Skin of body (tissue), 2 donors: ENCODE measurements around the gene GPX4. TPM values are rescaled to one million over a fixed set of nuclear protein-coding genes. Genes with fewer than 3 reads are reported as not detected.
A peak's percentile ranks its signal among the peaks of the same experiment; 100 is the strongest.

Experiments
- DNase-seq: peaks from one replicate; lab custom pipeline; 2025; lab: John Stamatoyannopoulos, UW
- total RNA-seq: library from RNA; depleted of rRNA; stranded (reverse); fragments of >200 nt; gene quantifications from one replicate; pipeline ENCODE4 v1.2.3, GENCODE V29; 2014

GPX4 gene
- total RNA-seq, 1 donor from 2014 or later: 105 TPM

DNA sequence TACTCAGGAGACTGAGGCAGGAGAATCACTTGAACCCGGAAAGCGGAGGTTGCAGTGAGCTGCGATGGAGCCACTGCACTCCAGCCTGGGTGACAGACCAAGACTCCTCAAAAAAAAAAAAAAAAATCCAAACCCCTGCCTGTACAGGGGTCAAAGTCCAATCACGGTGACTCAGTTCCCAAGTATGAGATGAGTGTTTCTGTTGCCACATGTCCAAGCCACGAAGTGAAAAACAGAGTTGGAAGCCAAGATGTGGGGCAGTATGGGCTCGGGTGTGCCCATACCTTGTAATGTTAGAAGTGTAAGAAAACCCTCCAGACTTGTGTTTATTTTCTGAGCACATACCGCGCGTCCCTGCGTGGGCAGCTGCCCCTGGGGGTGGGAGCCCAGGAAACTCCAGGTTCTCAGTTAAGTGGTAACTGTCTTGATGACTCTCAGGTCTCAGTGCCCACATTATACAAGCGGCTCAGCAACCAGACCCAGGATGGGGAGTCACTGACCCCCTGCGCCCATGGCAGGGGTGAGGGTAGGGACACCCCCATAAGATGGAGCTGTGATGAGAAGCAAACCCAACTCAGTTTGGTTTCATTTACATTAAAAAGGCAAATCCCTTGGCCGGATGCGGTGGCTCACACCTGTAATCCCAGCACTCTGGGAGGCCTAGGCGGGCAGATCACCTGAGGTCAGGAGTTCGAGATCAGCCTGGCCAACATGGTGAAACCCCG is 1.2 kb upstream of the GPX4 start:
- DNase-seq: no peak

- DNase-seq: no peak
These were observed 574 bp upstream of the GPX4 start for GRCh38 chr19:1103132-1103707.

DNA sequence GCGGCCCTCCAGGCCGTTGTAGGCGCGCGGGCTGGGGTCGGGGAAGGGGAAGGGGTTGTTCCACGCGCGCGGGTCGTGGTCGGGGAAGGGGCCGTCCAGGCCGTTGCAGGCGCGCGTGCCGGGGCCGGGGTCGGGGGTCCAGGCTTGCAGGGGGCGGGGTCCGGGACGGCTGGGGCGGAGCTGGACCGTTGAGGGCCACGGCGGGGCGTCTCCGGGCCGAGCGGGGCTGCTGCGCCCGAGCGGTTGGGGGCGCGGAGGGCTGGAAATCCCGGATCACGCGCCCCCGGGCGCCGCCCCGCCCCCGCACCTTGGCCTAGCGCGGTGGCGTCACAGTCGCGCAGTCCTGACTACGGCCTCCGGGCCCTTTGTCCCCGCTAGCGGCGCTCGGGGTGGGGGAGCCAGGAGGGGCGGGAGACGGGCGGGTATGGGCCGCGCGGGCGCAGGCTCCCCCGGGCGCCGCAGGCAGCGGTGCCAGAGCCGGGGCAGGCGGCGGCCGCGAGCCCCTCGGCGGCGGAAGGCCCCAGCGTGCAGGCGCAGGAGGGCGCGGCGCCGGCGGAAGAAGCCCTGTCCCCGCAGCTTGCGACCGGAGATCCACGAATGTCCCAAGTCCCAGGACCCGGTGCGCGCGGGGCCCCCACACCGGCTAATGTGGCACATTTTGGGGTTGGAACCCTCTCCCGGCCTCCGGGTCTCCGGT is 665 bp downstream of the GPX4 start:
- no peak for DNase-seq

GRCh38 chr19:1105008-1105872 is 1.4 kb downstream of the GPX4 start:
- no peak for DNase-seq

- DNase-seq: no peak
These were observed 2.4 kb downstream of the GPX4 start for GRCh38 chr19:1105873-1106840.

DNA sequence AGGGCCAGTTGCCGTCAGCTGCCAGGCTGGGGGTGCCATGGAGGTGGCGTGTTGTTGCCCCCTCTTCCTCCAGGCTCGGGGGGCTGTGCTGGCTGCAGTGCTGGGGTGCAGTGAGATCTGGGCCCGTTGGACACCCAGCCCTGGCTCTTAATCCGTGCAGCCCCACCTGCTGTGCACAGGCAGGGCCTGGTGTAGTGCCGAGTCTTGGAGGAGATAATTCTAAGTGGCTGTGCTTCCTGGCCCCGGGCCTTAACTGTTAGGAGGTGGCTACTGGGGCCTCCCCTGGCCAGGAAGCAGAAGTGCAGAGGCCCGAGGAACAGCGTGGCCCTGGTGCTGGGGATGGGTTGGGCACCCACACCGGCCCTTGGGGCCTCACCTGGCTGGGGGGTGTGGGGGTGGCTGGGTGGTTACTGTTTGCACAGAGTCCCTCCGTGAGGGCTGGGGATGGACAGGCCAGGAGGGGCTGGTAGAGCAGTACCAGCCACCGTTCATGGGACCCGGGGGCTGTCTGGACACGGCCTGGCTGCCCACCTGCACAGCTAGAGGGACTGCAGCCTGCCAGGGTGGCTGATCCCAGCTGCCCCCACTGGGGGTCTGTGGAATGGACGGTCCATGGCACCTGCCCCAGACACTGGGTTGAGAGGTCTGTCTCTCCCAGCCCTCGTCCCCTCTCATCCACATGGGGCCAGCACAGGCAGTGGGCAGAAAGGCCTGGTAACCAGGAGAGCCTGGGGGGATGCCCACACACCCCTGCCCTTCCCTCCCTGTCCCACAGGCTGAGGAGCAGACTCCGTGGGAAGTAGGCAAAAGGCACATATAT is 3.3 kb downstream of the GPX4 start:
- no peak for DNase-seq

- no peak for DNase-seq
These were observed 4.0 kb downstream of the GPX4 start for GRCh38 chr19:1107661-1108261.

DNA sequence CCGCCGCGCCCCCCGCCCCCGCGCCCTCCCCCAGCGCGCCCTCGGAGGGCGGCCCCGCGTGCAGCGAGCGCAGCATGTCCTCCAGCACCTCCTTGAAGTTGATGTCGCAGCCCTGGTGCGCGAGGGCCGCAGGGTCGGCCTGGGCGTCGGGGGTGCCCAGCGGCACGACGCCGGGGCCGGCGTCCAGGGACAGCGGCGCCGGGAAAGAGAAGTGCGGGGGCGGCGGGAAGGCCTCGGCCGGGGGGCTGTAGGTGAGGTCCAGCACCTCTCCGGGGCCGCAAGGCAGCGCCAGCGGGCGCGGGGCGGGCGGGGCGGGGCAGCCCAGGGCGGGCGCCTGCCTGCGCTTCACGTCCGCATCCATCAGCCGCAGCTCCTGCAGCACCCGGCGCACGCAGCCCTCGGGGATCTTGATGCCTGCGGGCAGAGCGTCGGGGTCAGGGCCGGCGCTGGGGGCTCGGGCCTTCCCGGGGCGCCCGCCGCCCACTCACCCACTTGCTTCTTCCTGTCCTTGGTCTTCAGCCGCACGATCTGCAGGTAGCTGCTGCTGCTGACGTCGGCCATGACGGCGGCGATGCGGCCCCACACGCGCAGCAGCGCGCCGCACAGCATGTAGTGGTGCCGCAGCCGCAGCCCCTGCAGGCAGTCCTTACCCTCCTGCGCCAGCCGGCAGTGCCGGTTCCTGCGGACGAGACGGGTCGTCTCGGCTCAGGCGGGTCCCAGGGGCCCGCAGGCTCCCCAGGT is 4.7 kb downstream of the GPX4 start:
- no peak for DNase-seq

DNA sequence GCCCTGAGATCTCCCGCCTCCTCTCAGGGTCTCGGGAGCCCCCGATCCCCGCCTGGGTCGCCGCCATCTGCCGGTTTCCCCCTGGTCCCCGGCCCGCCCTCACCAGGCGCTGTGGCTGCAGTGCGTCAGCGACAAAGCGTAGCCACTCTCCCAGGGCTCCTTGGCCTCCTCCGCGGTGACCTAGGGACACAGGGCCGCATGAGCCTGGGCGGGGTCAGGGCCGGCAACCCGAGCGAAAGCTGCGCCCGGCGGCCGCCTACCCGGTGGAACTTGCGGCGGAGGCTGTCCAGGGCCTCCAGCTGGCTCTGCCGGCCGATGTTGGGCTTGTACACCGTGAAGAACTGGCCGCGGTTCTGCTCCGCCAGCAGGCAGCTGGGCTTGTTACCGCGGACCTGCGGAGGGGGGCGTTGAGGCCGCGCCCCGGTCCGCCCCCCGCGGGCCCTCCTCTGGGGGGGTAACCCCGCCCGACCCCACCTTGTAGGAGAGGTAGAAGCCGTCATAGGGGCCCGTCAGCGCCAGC is 5.3 kb downstream of the GPX4 start:
- no peak for DNase-seq

- DNase-seq: no peak
These were observed 6.2 kb downstream of the GPX4 start for GRCh38 chr19:1109697-1110671.

DNA sequence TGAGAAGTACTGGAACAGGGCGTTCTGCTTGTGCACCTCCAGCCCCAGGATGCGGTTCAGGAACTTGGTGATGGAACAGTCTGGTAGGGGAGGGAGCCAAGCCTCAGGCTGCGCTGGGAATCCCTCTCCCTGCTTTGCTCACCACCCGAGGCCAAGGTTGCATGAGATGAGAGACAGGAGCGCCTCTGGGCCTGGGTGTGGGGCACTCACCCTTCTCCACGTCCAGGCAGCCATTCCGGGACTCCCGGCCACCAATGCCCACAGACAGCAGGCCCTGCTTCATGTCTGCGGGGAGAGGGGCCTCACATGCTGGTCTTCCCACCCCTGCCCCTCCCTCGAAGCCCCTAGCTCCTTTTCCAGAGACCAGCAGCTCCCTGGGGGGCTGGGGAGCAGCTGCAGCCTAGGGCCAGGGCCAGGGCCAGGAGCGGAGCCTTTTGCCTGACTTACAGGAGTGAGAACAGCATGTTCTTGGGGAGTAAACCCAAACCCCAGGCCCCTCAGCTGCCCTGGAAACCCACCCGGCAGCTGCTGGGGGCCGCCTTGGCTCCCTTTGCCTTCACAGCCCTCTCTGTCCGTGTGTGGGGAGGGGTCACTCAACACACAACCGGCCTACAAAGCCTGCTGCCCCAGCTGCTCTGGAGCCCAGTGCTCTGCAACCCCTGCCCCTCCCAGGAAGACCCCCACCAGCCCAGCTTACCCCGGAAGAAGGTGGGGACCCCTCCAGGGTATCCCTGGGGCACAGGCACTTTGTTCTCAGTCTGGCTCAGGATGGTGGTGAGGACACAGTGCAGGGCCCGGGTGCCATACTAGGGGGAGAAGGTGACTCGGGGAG is 7.2 kb downstream of the GPX4 start:
- no peak for DNase-seq

GRCh38 chr19:1111641-1112267 is 8.0 kb downstream of the GPX4 start:
- DNase-seq: no peak

DNA sequence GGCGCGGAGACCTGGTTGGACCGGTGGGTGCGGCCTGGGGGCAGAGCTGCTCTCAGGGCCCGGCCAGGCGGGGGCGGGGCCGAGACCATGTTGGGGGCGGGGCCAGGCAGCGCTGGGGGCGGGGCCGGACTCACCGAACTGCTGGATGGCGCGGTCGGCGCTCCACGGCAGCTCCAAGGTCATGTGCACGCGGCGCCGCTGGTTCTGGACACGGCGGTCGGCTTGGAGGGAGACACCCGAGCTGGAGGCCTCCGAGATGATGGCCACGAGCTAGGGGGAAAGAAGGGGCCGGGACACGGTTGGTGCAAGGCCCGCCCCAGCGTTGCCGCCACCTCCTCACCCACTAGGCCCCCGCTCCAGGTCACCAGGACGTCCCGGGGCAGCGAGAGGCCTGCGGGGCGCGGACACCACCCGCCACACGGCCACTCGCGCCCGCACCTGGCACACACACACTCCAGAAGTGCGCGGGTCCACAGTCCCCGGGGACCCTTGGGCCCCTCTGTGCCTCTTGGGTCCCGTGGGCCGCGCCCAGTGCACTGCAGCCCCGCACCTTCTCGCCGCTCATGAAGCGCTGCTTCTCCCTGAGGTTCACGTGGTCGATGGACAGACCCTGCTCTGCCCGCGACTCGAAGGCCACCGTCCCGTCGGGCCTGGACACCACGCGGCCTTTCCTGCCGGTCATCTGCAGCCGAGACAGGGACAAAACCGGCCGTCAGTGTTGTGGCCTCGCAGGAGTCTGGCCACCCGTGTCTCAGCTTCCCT is 8.7 kb downstream of the GPX4 start:
- no peak for DNase-seq

DNA sequence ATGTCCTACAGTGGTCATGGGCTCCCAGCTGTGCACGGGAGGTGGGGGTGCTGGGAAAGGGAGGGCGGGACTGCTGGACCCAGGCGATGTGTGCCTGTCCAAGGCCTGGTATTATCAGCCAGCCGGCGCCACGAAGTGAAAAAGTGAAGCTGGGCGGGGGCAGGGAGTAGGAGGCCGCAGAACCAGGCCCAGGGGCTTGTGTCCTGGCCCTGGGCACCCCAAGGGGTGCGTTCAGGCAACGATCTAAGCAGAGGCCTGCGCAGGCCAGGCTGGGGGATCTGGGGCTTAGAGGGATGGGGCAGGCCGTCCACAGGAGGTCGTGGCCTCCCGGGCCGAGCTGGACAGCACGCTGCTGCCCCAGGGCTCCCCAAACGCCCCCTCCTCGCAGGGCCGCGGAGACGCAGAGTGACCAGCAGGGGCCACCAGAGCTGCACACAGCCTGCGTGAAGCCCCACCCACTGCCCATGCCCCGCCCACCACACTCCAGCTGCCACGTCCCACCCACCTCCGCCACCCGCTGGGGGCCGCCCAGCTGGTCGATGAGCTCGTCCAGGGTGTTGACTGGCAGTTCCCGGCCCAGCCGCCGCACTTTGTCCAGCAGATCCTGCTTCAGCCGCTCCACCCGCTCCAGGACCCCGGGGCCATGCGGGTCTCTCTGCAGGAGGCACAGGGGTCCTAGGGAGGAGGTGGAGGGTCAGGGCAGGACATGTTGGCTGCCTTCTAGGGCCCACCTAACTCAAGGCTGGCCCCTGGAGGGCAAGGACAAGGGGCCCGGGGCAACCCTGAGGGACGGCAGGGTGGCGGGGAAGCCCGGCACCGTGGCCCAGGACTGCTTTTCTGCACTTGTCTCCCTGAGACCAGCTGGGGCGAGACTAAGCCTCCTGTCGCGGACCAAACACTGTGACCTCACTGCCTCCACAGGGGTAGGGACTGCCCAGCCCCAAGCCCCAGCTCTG is 9.5 kb downstream of the GPX4 start:
- DNase-seq: peak; percentile 80
